ENCODE data around the gene PNLIPRP2. TPM values are rescaled to one million over a fixed set of nuclear protein-coding genes. Genes with fewer than 3 reads are reported as not detected.

The PNLIPRP2 gene
- polyA plus RNA-seq (2014; cell fraction: cytosol; rRNA removed), result not detected in 2 replicates
- not detected in 2 replicates for polyA plus RNA-seq (2014; cell fraction: nucleus; rRNA removed)

DNA sequence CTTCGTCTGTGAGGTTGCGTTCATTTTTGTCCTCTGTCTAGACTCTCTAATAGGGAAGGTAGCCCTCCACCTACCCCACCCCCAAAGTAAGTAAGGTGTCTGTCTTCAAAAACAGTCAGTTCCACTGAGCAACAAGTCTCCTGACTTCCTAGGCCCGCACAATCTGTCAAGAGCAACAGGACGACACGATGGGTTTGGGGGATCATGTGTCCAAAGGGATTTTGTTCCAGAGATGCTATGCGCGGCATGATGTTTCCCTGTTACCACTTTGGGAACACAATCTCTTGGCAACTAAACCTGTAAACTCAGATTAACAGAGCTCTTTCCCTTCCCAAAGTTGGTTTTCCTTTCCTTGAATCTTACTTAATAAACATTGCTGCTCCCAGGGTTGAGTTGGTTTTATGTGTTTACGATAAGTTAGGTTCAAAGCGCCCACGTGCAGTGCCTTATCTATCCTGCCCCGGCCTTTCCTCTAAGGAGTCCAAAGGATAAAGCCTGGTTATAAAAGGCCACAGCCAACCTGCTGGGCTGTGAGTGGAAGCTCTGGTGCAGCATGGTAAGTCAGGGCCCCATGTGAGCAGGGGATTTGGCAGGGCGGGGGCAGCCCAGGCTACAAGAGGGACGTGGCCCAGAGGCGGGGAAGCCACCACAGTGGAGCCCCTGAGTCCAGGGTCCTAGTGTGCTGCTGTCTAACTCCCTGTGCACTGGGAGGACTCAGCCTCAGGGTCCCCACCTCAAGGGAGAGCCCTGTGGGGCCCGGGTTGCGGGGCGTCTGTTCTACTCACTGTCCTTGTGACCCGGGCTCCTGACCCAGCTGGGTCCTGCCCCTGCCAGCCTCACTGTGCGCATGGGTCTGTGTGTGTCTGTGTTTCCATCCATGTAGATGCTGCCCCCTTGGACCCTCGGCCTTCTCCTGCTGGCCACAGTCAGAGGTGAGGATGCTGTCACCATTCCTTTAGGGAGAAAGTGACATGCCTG is at the start of gene PNLIPRP2:
Gene PNLIPRP2, plus strand, starts transcription at position 531 of the 978 bp plus-strand sequence.
- no peak for DNase-seq (ENCODE audit: low spot score)

DNA sequence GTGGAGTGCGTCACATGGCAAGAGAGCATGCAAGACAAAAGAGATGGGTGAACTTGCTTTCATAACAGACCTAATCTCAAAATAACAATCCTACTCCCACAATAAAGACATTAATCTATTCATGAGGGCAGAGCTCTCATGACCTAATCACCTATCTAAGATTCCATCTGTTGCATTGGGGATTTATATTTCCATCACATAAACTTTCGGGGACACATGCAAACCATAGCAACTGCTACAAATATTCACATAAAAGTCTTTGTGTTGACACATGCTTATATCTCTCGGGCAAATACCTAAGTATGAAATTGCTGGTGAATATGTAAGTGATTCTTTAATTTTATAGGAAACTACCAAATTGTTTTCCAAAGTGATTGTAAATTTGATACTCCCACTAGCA is 46.0 kb upstream of the PNLIPRP2 start:
- DNase-seq (ENCODE audit: low spot score), result no peak

DNA sequence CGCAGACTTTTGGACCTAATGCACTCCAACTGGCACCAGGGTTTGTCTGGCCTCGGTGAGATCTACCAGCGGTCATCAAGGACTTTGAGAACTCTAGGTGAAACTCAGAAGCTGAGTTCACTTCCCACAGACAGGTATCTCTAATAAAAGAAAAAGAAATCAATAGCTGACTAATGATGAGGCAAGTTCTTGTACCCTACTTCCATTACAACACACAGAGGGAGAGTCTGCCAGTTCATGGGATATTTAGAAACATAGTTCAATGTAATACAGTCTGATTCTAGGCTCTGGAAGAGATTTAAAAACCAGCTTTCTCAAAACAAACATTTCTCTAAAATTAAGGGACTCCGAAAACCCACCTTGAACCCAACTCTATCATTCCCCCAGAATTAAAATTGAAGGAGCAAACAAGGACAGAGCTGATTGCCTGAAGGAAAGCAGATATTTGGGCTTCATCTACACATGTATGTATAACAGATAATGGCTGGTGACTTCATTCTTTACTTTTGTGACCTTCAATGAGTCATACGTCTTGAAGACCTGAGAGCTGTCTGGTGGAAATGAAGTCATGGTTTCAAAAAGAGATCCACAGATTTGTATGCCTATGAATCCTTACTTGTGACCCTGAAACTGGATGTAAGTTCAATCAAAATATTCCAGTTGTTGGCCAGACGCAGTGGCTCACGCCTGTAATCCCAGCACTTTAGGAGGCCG is 32.7 kb upstream of the PNLIPRP2 start:
- DNase-seq (ENCODE audit: low spot score), result no peak

DNA sequence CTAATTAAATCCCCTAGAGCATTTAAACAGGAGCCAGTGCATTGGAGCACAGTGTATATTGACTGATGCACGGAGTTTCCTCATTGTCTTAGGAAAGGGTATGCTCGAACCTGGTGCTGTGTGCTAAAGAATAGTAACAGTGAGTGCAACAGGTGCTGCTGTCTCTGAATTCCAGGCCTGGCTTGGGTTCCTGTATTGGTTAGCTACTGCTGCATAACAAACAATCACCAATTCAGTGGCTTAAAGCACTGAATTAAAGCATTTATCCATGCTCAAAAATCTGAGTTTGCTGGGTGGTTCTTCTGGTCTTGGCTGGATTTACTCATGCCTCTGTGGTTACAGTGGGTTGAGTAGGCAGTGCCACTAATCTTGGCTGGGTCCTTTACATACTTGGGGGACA is 31.8 kb upstream of the PNLIPRP2 start:
- no peak for DNase-seq (ENCODE audit: low spot score)

DNA sequence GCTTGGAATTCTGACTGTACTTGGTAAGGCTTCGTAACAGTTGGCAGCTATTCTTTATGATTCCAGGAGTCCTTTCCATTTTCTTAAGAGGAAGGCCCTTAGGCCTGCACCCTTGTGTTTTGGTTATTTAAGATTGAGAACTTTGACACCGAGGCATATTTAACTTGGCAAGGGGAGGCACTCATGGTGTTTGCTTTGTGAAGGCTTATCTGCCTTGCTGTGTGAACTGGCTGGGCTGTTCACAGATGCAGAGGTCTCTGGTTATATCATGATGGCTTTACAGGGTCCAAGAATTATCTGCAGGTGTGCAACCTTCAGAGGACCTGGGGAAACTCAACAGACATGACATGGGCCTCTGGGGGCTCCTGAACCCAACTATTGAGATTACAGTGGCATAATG is 30.8 kb upstream of the PNLIPRP2 start:
- no peak for DNase-seq (ENCODE audit: low spot score)

DNA sequence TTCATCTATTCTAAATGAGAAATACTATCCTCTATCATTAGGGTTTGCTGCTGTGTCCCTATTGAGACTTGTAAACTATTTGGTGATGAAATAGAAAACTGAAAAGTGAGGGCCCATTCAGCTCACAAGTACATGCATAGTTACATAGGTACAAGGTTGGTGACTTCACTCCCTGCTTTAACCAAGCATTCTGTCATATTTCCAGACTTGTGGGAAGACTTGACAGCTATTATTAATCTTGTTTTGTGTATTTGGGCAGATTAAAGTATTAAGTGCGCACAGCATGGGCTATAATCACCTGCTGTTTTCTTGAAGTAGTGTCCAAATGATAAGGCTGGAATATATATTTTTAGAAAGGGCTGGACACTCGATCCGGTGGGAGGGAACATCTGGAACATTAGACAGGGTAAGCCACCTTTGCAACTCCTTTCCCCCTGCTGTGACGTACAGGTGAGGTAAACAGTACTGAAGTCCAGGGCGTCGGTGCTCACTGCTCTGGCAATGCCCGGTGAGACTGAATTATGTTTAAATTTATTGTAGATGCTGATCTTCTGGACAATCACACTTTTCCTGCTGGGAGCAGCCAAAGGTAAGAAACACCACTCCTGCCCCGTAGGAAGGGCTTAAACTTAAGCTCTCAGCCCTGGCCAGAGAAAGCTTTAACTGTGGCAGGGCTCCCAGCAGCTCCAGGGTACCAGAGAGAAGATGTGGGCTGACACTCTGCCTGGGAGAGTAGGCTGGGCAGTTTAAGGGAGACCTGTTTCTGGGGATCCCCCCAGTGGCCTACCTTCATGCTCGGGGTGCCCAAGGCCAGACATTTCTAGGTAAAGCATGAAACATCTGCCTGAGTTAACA is 29.9 kb upstream of the PNLIPRP2 start, which contains the start of gene PNLIPRP1:
Gene PNLIPRP1, plus strand, starts transcription at position 370 of the 855 bp plus-strand sequence. Its CDS starts 171 bp downstream, at position 541.
- DNase-seq (ENCODE audit: low spot score), result no peak

DNA sequence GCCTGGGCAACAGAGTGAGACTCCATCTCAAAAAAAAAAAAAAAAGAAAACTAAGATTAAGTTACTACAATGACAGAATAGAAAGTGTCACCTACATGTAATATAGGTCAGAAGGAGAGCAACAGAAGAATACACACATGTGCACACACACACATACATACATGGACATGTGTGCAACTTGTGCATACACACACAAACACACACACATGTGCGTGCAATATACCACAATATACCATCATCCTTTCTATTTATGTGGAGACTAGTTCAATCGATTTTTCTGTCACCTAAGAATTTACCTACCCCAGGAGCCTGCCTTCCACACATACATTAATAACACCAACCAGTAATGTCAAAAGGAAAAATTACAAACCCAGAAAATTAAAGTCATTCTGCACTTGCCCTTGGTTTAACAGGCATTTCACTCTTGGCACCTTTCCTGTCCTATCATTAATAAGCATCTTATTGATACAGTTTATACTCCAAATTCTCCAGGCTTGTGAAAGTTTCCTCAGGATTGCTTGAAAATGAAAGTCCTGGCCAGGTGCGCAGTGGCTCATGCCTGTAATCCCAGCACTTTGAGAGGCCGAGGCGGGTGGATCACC is 27.5 kb upstream of the PNLIPRP2 start:
- DNase-seq (ENCODE audit: low spot score), result no peak

DNA sequence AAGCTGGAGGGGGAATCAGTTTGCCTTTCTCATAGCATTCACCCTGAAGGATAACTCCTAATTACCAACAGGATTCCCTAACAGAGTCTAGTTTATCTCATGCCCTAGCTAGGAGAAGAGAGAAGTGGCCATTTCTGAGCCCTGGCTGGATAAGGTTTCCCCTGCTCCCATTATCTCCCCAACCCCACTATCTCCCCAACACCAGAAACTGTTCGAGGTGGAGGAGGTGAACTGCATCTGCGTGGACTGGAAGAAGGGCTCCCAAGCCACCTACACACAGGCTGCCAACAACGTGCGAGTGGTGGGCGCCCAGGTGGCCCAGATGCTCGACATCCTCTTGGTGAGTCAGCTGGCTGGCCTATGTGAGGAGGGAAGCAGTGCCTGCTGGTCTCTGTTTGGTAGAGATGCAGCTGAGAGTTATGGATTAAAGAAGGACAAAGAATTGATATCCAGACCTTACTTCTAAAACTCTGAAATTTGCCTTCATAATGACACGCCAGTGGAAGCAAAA is 26.2 kb upstream of the PNLIPRP2 start:
- DNase-seq (ENCODE audit: low spot score), result no peak

DNA sequence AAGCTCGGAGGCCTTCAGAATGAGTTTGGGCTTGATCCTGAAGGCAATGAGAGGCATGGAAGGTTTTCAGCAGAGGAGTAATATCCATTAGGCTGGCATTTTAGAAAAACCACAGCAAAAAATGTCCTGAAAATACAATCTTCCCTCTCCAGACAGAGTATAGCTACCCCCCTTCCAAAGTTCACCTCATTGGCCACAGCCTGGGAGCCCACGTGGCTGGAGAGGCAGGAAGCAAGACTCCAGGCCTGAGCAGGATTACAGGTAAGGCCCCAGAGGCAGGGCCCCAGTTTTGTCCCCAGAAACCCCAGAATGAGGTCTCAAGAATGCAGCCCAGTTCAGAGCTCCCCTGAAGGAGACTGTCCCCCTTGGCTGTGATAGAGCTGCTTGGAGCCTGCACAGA is 24.7 kb upstream of the PNLIPRP2 start:
- no peak for DNase-seq (ENCODE audit: low spot score)

DNA sequence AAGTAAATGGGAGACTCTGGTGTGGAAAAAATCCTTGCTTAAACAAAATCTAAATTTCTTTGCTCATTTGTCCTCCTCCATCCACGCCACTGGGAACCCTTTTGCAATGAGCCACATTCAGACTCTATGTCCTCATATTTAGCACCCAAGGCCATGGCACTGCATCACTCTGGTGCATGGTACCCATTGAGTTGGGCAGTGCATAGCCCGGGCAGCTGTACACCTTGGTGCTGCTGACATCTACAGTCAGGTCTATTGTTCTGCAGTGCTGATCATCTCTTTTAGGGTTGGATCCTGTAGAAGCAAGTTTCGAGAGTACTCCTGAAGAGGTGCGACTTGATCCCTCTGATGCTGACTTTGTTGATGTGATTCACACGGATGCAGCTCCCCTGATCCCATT is 23.2 kb upstream of the PNLIPRP2 start:
- DNase-seq (ENCODE audit: low spot score), result no peak

DNA sequence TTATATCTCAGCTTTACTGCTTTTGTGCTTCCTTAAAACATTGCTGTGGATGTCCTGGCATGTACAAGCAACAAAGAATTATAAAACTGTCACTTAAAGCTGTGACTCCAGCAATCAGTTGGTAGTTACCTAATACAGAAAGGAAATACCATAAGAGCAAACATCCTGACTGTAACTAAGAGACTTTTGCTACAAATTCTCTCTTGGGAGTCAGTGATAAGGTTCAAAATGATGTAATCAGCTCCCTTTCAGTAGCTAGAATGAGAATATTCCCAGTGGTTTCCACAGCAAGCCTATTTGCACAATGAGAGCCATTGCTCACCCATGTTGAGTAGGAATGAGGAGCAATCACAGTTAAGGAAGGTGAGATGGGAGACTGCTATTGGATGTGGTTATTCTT is 22.4 kb upstream of the PNLIPRP2 start:
- DNase-seq (ENCODE audit: low spot score), result no peak

DNA sequence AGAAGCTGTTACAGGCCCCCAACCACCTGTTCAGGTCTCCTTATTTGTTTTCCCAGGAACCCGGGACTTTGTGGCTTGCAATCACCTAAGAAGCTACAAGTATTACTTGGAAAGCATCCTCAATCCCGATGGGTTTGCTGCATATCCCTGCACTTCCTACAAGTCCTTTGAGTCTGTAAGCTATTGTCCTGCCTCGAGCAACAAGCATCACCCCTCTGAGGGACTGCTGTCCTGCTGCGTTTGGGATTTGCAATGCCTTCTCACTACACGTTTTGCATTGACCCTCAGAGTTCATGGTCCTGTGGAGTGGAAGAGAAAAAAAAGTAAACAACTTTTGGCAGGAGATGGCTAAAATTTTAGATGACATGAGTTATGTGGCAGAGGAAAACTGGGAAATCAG is 20.8 kb upstream of the PNLIPRP2 start:
- DNase-seq (ENCODE audit: low spot score), result no peak

DNA sequence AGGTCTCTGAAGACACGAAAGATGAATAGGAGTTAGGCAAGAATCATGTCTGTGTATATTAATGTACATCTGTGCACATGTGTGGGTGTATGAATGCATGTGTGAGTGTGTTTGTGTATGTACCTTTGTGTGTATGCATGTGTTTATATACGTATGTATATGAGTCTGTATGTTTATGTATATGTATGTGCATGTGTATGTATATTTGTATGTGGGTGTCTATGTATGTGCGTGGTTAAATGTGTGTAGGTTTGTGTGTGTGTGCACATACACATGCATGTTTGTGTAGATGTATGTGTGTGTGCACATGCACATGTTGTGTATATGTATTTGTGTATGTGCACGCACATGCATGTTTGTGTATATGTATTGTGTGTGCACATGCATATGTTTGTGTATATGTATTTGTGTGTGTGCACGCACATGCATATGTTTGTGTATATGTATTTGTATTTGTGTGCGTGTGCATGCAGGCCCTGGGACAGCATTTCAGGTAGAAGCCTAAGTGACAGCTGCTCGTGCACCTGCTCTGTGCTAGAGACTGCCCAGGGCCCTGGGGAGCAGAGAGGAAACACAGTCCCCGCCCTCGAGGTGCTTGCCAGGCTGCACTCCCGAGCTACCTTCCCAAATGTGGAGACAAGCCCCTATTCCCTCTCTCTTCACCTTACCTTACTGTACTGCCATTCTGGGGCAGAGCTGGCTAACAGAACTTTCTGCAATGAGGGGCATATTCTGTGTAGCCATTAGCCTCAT is 17.9 kb upstream of the PNLIPRP2 start:
- no peak for DNase-seq (ENCODE audit: low spot score)

DNA sequence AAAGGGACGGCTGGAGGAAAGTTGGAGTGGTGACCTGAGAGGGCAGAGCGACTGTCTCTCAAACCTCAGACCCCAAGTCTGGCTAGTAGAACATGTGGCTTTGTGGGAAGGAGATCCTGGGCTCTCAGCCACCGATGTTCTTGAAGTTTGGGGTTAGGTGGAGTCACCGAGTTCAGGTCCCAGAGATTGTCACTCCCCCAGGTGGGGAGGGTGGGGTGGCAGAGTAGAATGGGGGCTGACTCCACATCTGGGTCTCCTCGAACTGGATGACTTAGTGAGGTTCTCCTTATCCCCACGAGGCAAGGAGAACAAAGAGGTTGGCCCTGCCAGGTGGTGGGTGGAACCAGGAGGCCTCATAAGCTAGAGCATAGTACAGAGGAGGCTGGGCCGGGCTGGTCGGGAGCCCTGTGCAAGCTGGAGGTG is 14.7 kb upstream of the PNLIPRP2 start:
- no peak for DNase-seq (ENCODE audit: low spot score)

DNA sequence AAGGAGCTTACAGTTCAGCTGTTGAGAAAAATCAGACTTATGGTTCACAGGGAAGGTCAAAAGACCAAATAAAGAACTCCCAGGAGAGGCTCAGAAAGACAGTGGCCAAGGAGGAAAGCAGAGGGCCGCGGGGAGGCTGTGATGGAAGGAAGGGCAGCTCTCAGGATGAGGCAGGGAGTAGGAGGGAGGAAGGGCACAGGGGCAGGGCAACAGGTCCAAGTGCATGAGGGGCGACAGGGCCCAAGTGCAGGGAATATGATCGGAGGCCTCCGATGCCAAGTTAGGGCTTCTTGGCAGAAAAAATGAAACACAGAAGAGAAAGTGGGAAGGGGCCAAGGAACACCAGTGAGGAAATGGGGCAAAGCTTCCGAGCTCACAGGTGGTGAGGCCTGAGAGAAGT is 13.4 kb upstream of the PNLIPRP2 start:
- no peak for DNase-seq (ENCODE audit: low spot score)

DNA sequence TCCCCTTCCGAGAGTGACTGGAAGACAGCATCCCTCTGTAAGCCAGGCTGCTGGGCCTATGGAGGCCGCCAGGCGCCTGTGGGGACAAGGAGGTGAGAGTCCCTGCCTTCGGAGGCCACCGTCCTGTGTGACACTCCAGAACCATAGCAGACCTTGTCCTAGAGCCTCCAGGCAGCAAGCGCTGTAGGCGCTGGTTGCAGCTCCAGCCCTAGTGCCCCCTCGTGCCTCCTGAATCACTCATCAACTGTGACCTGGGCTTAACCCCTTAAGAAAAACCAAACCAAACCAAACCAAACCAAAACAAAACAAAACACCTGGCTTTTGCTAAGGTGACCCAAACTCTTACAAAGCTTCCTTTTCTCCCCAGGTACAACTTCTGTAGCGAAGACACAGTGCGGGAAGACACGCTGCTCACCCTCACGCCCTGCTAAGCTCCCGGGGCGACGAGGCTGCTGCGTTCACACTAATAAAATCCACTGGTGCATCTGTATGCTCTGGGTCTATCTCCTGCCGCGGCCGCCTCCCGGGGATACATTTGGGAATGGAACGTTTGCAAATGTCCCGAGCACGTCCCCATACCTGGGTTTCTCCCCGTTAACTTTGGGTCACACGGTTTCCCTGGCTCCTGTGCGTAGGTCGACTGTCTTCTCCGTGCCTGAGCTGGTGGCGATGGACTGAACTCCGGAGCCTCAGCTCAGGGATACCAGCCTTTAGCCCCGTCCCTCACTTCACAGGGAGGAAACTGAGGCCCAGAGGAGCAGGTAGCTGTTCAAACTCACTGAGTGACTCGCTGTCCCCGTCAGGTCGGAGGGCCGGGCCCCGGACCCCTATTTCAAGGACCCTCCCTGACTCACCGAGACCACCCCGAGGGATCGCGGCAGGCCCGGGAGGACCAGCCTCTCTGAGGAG is 11.8 kb upstream of the PNLIPRP2 start:
- DNase-seq (ENCODE audit: low spot score), result peak; percentile 7

DNA sequence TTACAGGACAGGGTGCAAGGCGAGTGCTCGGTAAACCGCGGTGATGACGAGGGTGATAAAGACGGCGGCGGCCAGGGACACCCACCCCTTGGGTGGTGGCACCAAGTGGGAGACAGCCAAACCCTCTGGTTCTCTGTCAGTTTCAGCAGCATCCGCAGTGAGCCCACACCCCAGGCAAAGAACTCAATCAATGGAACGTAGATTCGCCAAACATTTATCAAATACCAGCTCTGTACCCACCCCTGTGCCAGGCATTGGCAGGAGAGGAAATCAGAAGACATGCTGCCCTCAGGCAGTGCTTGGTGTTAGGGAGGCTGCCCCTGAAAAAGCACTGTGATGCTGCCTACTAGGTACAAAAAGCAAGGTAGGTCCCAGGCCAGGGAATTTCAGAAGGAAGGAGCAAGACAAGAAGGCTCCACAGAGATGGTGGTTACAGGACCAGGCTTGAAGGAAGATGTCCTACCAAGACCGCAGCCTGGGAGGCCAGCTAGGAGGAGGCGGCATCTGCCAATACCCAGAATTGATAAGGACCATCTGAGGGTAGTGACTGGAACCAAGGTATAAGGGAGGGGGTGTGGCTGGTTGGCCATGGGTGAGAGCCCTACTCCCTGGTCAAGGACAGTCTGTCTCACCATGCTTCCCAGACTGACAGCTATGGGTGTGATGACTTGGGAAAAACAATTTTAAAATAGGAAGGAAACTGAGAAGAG is 10.2 kb upstream of the PNLIPRP2 start:
- no peak for DNase-seq (ENCODE audit: low spot score)

DNA sequence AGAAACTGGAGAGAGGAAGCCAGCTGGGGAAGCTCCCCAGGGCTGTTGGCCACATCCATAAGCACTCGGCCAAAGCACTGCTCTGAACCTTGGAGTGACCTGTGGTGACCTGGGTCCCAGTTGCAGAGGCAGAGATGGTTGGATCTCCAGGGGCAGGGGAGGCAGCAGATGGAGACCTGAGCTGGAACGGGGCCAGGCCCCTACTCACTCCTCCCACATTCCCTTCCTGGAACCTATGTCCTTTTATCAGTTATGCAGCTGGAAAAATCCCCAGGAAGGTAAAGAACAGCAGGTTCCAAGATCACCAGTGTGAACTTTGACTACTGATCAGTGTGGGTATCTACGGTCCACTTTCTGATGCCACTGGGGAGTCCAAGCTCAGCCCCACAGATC is 9.6 kb upstream of the PNLIPRP2 start:
- DNase-seq (ENCODE audit: low spot score), result no peak

Data from SK-N-DZ (cell line).